GM21717 (cell line): ENCODE measurements around the gene AFF2.
"Not testable (repeated sequence)": the region's sequence is repeated elsewhere in the genome, so short reads cannot be mapped to it uniquely, and the experiment has no call there.

ENCODE experiments used
- ATAC-seq: cut with Tn5 transposase; IDR thresholded peaks from one replicate; pipeline ENCODE4 v1.9.1; 2021; ENCODE audit warnings: mild to moderate bottlenecking, moderate library complexity; ENCODE audit not compliant: unreplicated experiment

AFF2 gene

DNA sequence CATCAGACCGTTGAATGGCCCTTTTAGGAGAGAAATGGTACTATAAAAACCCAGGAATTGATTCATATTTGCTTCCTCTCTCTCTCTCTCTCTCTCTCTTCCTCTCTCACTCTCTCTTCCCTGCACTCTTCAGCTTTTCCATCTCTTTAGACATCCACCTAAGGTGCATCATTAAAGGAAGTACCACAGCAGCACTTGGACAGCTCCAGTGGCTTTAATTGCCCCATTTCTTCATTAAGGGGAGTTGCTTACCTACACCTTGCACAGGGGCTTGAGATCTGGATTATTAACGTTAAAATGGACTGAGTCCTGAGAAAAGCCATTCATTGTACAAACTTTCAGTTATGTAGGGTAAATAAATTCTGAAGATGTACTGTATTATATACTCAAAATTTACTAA, 323.6 kb downstream of the AFF2 start:
- ATAC-seq = no peak

- no peak for ATAC-seq
Measured at GRCh38 chrX:148825696-148826095, 325.3 kb downstream of the AFF2 start.

- ATAC-seq = no peak
Measured at GRCh38 chrX:148836741-148837140, 336.3 kb downstream of the AFF2 start.

DNA sequence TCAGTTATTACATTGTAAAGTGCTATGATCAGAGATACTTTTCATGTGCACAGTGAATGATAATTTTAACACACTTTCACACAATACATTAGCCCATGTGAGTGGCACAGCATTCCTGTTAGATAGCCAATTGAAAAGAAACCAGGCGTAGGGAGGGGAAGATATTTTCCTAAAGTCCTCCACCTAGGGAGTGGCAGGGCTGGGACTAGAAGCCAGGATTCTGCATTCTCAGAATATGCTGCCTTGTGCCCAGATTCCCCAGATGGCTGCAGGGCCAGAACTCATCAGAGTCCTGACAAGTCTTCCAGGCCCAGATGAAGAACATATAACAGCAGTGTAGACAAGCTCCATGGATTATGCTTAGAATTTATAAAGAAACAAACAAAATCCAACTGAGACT, 350.2 kb downstream of the AFF2 start:
- ATAC-seq = no peak

- ATAC-seq = no peak
Measured at GRCh38 chrX:148854306-148854705, 353.9 kb downstream of the AFF2 start.

DNA sequence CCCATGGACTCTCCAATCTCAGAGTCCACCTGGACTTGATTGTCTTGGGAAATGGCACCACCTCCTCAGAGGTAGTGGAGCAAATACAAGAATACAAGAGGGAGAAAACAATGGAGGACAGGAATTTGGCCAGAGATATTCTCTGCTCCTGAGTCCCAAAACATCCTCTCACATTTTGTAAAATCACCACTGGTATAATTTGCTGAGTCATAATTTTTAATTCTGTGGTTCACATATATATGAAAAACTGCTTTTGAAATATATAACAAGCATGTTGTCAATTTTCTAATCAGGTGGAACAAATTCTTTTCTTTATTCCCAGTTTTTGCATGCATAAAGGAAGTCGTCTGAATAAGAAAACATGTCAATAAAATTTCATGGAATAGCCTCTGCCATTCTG, 356.1 kb downstream of the AFF2 start:
- no peak for ATAC-seq

GRCh38 chrX:148865277-148866210, 365.1 kb downstream of the AFF2 start:
- ATAC-seq = no peak

DNA sequence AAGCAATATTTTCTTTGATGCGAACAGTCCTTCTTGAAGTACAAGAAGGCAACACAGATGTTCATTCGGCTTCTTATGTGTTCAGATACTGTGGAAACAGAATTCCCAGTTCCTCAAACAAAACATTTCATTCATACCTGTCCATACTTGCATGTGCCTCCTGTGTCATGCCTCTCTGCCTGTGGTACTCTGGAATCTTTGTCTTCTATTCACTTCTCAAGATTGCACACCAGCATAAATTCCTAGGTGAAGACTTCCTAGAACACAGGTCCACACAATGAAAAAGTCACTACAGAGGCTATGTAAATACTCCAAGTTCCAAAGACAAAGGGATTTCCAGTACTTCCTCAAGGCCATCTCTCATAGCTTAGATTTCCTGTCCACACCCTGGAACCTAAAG, 367.2 kb downstream of the AFF2 start:
- no peak for ATAC-seq

GRCh38 chrX:148871422-148872160, 371.2 kb downstream of the AFF2 start:
- ATAC-seq = no peak

- ATAC-seq = no peak
Measured at GRCh38 chrX:148872161-148872535, 371.7 kb downstream of the AFF2 start.

GRCh38 chrX:148872881-148873280, 372.5 kb downstream of the AFF2 start:
- no peak for ATAC-seq

GRCh38 chrX:148874636-148875246, 374.3 kb downstream of the AFF2 start:
- no peak for ATAC-seq

DNA sequence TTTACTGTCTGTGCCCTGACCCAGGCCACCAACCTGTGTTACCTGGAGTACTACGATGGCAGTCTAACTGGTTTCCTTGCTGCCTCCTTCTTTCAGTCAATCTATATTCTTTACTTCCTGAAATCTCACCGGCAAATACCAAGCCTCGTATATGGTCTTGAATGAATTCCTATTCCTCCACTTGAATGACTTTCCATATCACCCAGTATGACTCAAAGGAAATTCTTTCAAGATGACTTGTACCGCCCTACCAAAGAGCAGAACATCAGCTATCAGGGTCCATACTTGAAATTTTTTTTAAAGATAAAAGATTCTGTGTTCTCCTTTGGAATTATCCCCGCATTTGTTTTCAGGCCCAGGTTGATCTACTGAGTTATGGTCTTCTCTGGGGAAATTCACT, 378.0 kb downstream of the AFF2 start:
- no peak for ATAC-seq

DNA sequence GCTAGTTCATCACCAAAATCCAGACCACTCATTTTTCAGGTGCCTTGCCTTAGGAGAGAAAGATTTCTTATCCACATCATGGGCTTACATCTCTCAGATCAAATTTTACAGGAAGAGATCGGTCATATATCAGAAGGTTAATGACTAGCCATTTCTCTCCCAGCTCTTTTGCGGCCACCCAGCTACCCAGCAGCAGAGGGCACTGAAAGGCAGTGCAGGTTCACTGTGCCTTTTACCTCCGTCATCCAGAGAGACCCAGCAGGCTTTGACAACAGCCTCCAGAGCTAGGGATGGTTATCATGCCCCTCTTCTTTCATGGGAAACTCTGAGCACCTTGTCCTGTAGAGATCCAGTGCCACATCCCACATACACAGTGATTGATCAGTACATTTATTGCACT, 384.8 kb downstream of the AFF2 start:
- ATAC-seq = no peak

- ATAC-seq = no peak
Measured at GRCh38 chrX:148893395-148893794, 393.0 kb downstream of the AFF2 start.

GRCh38 chrX:148902581-148902980, 402.2 kb downstream of the AFF2 start:
- no peak for ATAC-seq

DNA sequence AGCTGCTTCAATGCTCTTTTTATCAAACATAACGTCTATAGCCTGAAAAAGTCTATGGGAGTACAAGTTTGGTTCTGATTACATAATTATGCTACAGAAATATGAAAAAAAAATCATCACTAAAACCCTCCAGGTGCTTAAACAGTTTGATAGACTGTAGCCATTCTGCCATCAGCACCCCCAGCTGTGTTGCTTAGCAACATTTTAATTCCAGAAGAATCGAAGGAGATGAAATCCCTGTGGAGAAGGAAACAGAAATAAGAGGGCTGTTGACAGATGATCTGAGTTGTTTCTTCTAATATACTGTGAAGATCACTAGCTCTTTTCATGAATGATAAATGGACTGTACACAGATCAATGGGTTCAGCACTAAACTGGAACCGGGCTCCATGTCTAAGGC, 402.8 kb downstream of the AFF2 start:
- ATAC-seq = no peak

GRCh38 chrX:148904421-148905111, 404.1 kb downstream of the AFF2 start:
- ATAC-seq = no peak

- no peak for ATAC-seq
Measured at GRCh38 chrX:148905400-148905799, 405.0 kb downstream of the AFF2 start.

DNA sequence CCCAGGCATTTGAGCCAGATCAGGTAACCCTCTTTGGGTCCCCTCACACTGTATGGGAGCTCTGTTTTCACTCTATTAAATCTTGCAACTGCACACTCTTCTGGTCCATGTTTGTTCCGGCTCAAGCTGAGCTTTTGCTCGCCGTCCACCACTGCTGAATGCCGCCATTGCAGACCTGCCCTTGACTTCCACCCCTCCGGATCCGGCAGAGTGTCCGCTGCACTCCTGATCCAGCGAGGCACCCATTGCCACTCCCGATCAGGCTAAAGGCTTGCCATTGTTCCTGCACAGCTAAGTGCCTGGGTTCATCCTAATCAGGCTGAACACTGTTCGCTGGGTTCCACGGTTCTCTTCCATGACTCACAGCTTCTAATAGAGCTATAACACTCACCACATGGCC, 406.2 kb downstream of the AFF2 start:
- not testable (repeated sequence) for ATAC-seq

DNA sequence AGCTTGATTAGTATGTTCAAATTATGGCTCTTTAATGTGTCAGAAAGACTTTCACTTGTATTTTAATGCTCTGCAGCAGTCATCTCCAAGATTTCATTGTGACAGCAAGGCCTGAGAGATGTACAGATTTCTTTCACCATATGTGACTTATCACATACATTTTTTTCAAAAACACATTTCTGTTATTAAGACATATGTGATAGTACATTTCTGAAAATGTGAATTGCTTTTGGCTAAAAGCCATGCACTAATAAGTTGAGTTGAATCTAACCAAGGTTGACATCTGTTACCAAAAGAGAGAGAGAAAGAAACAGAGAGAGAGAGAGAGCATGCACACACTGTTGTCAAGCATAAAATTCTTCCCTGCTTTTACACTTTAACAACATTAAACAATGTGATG, 409.3 kb downstream of the AFF2 start:
- no peak for ATAC-seq
